HG02763 (cell line): ENCODE results near the gene ABHD5.
"Not testable (repeated sequence)": the region's sequence is repeated elsewhere in the genome, so short reads cannot be mapped to it uniquely, and the experiment has no call there.

Experiments
- ATAC-seq: cut with Tn5 transposase; IDR thresholded peaks from one replicate; pipeline ENCODE4 v1.9.1; 2021; ENCODE audit warnings: mild to moderate bottlenecking, moderate library complexity; ENCODE audit not compliant: unreplicated experiment

ABHD5 gene

DNA sequence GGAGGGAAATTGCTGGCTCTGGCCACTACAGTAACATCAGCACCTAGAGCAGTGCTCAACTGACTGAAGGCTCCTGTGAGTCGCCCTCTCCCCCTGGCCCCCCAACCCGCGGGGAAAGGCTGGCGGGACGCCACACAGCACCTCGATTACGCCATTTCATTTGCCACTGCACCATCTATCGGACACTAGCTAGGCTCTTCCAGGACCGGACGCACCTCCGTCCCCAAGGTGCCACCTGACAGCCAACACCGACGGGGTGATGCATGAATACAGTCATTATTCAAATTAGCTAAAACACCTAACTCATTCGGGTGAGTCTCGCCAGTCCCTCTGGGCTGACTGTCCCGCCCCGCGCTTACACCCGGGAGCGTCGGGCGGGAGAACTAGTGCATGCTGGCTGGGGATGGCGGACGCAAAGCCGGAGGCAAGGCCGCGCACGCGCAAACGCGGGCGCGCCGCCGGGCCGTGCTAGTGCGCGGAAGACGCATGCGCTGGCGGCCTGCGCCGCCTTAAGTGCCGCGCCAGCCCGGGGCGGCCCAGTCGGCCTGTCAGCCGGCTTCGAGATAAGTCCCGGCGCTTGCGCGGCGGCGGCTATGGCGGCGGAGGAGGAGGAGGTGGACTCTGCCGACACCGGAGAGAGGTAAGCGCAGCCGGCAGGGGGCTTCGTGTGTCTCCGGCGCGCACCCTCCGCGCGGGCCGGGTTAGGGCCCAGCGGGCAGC lies at the start of gene ABHD5:
TSS of gene ABHD5 (plus strand) at position 539 of the 720 bp plus-strand sequence. CDS start at position 594, 55 bp downstream.
- peak; percentile 91 for ATAC-seq

DNA sequence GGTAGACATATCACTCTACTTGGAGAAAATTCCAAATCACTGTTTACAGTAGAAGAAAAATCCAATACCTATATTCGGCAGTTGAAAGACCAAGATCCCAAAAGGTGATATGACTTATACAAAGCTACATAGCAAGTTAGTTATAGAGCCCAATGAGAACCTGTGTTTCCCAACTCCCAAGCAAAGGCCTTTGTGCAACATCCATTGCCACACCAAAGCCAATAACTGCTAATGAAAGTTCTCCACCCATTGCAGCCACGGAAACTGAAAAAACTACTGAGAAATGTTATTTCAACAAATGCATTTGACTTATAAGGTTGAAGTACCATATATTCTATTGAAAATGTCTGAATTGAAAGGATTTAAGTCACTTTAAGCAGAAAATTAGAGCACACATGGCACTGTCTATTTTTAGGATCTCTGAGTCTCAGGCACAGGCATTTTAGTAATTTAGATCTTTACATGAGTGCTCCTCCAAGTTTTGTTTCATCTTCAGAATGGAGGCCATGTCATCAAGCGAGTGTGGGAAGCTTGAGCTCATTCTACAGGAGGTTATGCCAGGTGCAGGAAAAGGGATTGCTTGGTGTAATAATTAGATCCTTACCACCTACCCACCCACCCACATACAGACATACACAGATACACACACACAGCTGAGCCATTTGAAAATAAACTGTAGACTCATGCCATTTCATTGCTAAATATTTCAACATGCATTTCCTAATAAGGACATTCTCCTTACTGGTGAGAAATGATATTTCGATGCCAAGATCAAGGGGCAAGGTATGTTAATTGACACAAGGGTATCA lies 49.2 kb upstream of the ABHD5 start:
- ATAC-seq, result no peak

DNA sequence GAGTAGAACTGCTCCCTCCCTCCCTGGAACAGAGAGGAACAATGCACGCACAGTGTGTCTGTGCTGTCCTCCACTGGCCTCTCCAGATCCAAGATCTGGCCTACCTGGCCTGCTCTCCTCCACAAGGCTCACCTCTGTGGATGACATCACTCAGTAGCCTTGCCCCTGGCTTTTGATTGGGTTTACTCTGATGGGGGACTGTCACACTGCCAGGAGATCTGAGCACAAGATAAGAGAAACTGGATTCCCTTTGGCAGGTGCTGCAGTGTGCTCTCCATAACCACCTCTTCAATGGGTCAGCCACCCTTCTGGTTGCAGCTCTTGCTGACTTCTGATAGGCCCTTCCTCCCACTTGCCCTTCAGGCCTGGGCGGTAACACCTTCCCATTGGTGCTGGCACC lies 46.3 kb upstream of the ABHD5 start:
- ATAC-seq, result no peak

DNA sequence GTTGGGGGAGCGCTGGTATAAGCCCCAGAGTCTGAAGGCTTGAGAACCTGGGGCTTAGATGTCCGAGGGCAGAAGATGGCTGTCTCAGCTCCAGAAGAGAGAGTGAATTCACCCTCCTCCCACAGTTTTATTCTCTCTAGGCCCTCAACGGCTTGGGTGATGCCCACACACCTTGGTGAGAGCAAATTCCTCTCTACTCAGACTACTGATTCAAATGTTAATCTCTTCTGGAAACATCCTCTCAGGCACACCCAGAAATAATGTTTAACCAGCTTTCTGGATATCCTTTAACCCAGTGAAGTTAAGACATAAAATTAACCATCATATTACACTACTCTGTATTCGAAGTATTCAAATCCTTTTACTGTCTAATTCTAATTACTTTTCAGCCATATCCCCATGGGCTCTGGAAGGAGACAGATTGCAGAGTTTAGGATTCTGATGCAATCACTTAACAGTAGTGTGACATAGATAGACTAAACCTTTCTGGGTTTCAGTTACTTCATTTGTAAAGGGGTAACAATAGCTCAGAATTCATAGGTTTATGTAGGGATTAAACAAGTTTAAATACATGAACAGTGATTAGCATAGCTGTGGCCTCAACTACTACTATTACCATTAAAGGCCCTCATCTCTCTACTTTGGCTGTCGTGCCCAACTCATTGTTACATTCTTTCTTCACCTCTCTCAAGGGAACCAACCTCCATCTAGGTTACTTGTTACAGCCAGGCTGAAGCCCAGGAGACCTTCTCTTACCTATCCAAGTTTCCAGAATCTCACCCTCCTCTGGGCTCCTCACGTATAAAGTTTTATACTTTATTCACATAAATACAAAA lies 43.2 kb upstream of the ABHD5 start:
- no peak for ATAC-seq

DNA sequence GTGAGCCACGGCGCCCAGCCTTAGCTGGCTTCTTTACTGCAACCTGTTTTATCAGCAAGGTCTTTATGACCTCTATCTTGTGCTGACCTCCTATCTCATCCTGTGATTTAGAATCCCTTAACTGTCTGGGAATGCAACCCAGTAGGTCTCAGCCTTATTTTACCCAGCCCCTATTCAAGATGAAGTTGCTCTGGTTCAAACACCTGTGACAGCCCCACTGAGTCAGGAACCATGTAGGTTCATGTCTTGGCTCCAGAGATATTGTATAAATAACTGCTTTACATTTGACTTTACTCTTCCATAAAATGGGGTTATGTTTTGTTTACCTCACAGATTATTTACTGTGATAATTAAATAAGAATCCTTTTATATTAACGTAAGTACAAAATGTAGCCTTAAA lies 41.8 kb upstream of the ABHD5 start:
- no peak for ATAC-seq

DNA sequence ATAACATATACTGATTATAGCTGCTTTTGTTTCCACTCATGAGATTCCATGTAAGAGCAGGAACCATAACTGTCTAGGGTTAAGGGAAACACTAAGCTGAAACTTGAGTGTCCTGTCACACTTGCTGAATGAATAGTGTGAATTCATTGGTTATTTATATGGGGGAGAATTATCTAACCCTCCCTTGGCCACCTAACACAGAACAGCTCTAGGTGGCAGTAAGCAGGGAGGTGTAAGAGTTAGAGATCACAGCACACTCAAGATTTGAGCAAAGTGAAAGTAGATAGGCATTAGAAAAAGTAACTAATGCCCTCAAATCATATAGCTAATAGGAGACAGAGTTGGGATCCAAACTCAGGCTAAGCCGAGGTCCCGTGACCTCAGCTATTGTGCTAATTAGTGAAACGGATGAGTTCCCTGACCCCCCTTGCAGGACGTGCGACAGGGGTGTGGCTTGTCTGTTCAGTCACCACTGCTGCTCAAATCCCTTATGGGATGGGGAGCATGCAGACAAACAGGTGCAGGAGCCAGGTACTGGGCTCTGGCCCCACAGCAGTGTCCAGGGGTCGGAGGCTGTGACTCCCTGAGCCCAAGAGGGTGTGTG lies 41.3 kb upstream of the ABHD5 start:
- ATAC-seq, result no peak

DNA sequence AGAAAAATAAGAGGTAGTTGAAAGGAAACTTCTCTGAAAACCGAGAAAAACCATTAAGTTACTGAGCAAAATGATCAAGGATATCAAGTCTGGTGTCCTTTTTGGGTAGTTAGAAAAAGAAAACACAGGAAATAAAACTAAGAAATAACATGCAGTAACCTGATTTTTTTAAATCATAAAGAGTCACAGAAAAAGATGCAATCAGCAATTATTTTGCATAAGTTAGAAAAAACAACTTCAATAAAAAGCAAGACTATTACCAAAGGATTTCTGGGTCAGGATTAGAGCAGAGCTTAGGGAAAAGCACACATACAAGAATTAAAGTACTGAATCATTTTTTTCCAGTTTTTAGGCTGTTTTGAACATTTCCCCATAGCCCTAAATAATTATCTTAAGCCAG lies 40.4 kb upstream of the ABHD5 start:
- no peak for ATAC-seq

DNA sequence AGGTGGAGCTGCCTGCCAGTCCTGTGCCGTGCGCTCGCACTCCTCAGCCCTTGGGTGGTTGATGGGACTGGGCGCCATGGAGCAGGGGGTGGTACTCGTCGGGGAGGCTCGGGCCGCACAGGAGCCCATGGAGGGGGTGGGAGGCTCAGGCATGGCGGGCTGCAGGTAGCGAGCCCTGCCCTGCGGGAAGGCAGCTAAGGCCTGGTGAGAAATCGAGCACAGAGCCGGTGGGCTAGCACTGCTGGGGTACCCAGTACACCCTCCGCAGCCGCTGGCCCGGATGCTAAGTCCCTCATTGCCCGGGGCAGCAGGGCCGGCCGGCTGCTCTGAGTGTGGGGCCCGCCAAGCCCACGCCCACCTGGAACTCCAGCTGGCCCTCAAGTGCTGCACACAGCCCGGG lies 34.3 kb upstream of the ABHD5 start:
- not testable (repeated sequence) for ATAC-seq

DNA sequence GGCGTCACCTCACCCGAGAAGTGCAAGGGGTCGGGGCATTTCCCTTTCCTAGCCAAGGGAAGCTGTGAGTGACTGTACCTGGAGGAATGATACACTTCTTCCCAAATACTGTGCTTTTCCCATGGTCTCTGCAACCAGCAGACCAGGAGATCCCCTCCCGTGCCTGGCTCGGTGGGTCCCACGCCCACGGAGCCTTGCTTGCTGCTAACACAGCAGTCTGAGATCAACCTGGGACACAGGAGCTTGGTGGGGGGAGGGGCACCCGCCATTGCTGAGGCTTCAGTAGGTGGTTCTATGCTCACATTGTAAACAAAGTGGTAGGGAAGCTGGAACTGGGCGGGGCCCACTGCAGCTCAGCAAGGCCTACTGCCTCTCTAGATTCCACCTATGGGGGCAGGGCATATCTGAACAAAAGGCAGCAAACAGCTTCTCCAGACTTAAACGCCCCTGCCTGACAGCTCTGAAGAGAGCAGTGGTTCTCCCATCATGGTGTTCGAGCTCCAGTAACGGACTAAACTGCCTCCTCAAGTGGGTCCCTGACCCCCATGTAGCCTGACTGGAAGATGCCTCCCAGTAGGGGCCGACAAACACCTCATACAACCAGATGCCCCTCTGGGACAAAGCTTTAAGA lies 31.4 kb upstream of the ABHD5 start:
- no peak for ATAC-seq

DNA sequence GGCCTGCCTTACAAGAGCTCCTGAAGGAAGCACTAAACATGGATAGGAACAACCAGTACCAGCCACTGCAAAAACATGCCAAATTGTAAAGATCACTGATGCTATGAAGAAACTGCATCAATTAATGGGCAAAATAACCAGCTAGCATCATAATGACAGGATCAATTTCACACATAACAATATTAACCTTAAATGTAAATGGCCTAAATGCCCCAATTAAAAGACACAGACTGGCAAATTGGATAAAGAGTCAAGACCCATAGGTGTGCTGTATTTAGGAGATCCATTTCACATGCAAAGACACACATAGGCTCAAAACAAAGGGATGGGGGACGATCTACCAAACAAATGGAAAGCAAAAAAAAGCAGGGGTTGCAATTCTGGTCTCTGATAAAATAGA lies 29.4 kb upstream of the ABHD5 start:
- ATAC-seq, result not testable (repeated sequence)

DNA sequence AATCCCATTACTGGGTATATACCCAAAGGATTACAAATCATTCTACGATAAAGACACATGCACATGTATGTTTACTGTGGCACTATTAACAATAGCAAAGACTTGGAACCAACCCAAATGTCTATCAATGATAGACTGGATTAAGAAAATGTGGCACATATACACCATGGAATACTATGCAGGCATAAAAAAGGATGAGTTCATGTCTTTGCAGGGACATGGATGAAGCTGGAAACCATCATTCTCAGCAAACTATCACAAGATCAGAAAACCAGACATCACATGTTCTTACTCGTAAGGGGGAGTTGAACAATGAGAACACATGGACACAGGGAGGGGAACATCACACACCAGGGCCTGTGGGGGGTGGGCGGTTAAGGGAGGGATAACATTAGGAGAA lies 25.7 kb upstream of the ABHD5 start:
- ATAC-seq, result not testable (repeated sequence)

DNA sequence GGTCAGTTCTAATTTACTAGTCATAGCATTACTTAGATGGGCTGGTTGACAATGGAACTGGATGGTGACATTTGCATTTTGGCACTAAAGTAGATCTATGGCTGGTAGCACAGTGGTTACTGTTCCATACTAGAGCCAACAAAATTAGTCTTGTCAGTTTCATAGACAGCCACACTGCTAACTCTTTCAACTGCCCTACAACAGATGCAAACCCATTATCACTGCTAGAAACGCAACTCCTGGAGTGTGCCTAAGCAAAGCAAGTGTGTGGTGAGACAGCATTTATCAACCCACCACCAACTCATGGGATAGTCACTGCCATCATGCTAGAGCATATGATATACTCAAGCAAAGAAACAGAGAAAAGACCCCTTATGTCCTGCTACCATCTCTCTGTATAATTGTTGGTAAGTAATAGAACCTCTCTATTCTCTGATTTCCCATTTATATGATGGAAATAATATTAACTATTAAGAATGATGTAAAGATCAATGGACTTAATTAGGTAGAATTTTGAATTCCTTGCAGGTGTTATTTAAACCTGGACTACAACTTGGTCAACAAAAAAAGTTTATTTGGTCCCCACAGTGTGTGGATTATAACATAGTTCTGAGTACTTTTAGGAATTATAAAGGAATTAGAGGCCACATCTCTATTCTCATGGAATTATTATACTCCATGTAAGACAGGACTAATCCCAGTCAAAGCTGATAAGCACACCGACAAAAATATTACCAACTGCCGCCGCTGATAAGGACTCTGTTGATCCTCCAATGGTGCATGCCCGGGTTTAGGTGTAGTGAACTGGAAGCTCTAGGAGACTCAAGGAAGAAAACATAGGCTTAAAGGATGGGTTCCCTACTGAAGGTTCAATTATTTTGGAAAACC lies 19.9 kb upstream of the ABHD5 start:
- ATAC-seq, result no peak

DNA sequence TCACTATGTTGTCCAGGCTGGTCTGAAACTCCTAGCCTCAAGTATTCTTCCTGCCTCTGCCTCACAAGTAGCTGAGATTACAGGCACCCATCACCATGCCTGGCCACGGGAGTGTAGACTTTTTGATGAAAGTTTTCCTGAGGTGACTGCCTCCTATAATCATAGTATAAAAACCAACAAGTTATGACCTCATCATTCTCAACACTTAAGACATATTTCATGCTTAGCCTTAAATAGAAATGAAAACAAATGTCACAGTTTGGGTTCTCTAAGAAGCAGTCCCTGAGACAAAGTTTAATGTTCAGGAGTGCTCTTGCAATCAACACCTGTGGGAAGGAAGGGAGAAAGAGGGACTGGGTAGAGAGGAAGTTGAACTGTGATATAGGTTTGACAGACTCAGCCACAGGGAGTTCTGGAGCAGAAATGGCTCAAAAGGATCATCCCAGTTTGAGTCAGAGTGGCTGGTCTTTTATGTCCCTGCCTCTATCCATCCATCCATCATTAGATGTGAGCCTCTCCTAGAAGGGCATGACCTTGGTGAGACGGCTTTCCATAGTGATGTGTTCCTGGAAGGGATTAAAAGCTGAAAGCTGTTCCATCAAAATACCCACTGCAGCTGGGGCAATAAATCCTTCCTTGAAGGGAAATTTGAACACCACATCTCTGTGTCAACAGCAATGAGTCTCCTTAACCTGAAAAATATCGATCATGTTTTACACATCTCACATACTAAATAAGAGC lies 16.2 kb upstream of the ABHD5 start:
- no peak for ATAC-seq

DNA sequence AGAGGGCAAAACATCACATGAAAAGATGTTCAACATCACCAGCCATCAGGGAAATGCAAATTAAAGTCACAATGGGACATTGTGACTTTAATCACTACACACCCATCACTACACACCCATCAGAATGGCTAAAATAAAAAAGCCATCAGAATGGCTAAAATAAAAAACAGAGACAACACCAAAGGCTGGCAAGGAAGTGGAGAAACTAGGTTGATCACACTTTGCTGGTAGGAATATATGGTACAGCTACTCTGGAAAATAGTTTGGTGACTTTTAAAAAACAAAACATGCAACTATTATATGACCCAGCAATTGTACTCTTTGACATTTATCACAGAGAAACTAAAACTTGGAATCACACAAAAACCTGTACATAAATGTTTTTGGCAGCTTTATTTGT lies 15.1 kb upstream of the ABHD5 start:
- no peak for ATAC-seq

DNA sequence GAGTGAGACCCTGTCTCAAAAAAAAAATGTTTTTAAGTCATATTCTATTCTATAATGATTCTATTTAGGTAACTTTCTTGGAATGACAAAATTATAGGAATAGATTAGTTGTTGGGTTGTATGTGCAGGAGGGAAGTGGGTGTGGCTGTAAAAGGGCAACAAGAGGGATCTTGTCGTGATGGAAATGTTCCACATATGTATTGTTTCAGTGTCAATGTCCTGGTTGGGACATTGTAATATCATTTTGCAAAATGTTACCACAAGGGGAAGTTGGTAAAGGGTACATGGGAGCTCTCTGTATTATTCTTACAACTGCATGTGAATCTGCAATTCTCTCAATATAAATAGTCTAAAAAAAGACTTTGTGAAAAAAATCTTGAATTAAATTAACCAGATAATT lies 14.3 kb upstream of the ABHD5 start:
- no peak for ATAC-seq

DNA sequence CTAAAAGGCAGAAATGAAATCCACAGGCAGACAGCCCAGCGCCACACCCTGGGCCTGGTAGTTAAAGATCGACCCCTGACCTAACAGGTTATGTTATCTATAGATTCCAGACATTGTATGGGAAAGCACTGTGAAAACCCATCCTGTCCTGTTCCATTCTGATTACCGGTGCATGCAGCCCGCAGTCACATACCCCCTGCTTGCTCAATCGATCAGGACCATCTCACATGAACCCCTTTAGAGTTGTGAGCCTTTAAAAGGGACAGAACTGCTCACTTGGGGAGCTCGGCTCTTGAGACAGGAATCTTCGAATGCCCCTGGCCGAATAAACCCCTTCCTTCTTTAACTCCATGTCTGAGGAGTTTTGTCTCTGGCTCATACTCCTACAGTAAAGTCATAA lies 12.4 kb upstream of the ABHD5 start:
- ATAC-seq, result not testable (repeated sequence)

DNA sequence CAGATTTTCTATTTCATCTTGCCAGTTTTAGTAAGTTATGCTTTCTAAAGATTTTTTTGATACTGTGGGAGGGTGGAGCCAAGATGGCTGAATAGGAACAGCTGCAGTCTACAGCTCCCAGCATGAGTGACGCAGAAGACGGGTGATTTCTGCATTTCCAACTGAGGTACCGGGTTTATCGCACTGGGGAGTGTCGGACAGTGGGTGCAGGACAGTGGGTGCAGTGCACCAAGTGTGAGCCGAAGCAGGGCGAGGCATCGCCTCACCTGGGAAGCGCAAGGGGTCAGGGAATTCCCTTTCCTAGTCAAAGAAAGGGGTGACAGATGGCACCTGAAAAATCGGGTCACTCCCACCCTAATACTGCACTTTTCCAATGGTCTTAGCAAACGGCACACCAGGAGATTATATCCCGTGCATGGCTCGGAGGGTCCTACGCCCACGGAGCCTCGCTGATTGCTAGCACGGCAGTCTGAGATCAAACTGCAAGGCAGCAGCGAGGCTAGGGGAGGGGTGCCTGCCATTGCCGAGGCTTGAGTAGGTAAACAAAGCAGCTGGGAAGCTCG lies 11.8 kb upstream of the ABHD5 start:
- not testable (repeated sequence) for ATAC-seq

DNA sequence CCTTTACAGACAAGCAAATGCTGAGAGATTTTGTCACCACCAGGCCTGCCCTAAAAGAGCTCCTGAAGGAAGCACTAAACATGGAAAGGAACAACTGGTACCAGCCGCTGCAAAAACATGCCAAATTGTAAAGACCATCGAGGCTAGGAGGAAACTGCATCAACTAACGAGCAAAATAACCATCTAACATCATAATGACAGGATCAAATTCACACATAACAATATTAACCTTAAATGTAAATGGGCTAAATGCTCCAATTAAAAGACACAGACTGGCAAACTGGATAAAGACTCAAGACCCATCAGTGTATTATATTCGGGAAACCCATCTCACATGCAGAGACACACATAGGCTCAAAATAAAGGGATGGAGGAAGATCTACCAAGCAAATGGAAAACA lies 9.9 kb upstream of the ABHD5 start:
- ATAC-seq, result not testable (repeated sequence)

DNA sequence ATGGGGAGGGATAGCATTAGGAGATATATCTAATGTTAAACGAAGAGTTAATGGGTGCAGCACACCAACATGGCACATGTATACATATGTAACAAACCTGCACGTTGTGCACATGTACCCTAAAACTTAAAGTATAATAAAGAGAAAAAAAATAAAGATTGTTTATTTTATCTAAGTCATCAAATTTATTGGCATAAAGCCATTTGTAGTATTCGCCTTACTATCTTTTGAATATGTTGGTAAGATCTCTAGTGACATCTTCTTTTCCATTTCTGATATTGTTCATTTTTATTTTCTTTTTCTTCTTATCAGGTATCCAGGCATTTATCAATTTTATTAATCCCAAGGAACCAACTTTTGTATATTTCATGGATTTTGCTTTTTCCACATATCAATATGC lies 5.8 kb upstream of the ABHD5 start:
- ATAC-seq, result no peak
